Renal pelvis (tissue), 4 donors: ENCODE results near the gene ESRRA. TPM values are rescaled to one million over a fixed set of nuclear protein-coding genes. Genes with fewer than 3 reads are reported as not detected.

Source experiments
- DNase-seq: peaks from one replicate; pipeline ENCODE4 v3.0.0-alpha.2; 2013
- polyA plus RNA-seq, 3 donors: library from polyadenylated mRNA; unstranded; fragments of 120-200 nt; gene quantifications; one replicate each; pipeline ENCODE4 v1.2.1, GENCODE V29; 2013; ENCODE audit not compliant: insufficient read length in 3 of 3

The ESRRA gene
- polyA plus RNA-seq, 3 donors, result 27.9 to 34.5 (median 30.8) TPM

GRCh38 chr11:64268025-64268892 lies 37.1 kb upstream of the ESRRA start:
- no peak for DNase-seq

- peak; percentile 28 for DNase-seq
Observed at GRCh38 chr11:64268893-64269539, 36.3 kb upstream of the ESRRA start.

- peak; percentile 100 for DNase-seq
Observed at GRCh38 chr11:64269540-64270220, 35.6 kb upstream of the ESRRA start.

DNA sequence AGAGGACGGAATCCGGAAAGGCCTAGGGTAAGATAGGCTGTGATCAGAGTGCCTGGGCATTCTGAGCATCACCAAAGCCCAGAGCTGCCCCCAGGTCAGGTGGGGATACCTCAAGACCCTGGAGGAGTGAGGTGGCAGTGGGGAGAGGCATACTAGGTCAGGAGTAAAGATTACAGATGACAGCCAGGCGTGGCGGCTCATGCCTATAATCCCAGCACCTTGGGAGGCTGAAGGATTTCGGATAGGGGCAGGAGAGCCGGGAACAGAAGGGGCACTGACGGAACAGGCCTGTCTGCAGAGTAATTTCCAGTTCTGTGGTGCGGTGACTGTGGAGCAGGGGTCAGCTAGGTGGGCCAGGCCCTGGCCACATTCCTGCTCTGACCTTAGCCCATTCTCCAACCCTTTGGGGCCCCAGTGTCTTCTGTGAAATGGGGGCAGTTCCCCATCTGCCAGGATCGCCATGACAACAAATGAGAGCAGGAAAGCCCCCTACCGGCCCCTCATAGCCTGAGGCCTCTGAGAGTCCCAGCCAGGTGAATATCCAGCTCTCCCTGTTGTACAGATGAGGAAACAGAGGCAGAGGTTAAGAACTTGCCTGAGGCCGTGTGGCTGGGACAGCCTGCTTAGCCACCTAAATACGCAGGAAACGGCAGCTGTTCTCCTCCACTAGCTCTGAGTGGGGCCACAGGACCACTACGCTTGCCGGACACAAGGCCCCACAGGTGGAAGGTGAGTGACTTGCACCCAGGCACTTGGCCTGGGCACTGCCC lies 30.1 kb upstream of the ESRRA start:
- no peak for DNase-seq

DNA sequence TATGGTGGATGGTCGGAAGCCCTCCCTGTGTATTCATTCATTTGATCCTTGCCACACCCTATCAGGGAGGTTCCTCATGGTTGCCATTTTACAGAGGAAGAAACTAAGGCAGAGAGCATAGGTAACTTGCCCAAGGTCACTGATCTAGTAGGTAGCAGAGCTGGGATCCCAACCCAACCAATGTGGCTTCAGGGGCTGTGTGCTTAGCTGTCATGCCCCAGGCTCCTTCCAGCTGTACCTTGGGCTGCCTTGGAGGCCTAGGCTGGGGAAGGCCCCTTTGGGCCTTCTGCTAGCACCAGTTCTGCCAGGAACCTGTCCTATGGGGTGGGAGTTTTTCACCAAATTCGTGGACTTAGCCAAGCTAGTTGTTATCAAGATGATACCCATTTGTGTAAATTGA lies 29.5 kb upstream of the ESRRA start:
- no peak for DNase-seq

DNA sequence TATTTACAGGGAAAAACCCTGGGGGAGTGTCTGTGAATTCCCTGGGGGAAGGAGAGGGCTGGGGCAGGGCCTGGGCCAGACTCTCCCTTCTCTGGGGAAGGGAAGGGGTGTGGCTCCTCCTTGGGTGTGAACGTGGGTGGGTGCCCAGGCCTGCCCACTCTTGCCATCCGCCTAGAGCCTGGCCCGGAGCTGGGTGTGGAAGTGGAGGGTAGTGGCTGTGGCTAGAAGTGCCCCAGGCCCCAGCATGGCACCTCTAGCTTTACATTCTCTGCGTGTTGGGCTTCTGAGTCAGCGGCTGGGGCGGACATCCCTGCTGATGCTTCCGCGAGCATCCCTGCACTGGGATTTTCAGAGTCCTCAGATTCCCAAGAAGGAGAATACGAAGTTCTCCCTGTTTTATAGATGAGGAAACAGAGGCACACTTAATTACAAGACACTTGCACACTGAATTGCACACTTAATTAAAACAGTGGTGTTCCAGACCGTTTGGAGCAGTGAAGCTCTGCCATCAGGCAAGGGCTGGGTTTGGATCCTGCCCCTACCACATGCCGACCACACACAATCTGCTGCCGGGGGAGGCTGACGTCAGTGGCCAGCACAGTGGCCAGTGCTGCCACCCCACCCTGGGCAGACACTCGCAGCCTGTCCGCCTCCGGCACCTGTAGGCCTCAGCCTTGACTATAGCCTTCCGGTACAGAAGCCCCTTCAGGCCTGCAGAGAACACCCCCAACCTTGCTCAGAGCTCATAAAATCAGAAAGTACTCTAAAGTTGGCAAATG lies 28.5 kb upstream of the ESRRA start:
- DNase-seq, result no peak

GRCh38 chr11:64278576-64279190 lies 26.6 kb upstream of the ESRRA start:
- no peak for DNase-seq

DNA sequence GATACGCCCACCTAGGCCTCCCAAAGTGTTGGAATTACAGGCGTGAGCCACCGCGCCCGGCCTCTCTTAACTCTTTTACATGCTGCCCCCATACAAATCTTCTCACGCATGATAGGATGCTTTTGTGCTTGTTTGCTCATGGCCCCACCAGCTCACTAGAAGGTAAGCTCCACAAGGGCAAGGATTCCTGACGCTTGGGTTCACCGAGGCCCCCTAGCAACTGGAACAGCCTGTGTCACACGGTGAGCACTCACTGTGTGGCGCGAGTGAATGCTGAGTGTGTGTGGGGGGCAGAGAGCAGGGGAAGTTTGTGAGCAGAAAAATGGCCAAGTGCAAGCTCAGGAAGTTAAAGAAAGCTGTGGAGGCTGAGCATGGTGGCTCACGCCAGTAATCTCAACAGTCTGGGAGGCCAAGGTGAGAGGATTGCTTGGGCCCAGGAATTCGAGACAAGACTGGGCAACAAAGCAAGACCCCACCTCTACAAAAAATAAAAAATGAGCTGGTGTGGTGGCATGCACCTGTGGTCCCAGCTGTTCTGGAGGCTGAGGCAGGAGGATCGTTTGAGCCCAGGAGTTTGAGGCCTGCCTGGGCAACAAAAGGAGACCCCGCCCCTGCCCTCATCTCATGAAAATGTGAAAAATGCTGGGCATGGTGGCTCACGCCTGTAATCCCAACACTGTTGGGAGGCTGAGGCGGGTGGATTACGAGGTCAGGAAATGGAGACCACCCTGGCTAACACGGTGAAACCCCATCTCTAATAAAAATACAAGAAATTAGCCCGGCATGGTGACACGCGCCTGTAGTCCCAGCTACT lies 23.2 kb upstream of the ESRRA start:
- DNase-seq, result no peak

GRCh38 chr11:64283092-64283491 lies 22.2 kb upstream of the ESRRA start:
- DNase-seq, result no peak

GRCh38 chr11:64284048-64284961 lies 21.0 kb upstream of the ESRRA start, which contains the start of gene BAD:
Gene BAD, minus strand, starts transcription at chr11:64284665. Its CDS starts 297 bp downstream, at chr11:64284368.
- DNase-seq, result peak; percentile 94

- DNase-seq, result peak; percentile 80
Observed at GRCh38 chr11:64284962-64285884, 20.1 kb upstream of the ESRRA start, which contains the start of gene GPR137. Gene GPR137, plus strand, starts transcription at chr11:64285848. Its CDS starts 677 bp downstream, at chr11:64286525.

DNA sequence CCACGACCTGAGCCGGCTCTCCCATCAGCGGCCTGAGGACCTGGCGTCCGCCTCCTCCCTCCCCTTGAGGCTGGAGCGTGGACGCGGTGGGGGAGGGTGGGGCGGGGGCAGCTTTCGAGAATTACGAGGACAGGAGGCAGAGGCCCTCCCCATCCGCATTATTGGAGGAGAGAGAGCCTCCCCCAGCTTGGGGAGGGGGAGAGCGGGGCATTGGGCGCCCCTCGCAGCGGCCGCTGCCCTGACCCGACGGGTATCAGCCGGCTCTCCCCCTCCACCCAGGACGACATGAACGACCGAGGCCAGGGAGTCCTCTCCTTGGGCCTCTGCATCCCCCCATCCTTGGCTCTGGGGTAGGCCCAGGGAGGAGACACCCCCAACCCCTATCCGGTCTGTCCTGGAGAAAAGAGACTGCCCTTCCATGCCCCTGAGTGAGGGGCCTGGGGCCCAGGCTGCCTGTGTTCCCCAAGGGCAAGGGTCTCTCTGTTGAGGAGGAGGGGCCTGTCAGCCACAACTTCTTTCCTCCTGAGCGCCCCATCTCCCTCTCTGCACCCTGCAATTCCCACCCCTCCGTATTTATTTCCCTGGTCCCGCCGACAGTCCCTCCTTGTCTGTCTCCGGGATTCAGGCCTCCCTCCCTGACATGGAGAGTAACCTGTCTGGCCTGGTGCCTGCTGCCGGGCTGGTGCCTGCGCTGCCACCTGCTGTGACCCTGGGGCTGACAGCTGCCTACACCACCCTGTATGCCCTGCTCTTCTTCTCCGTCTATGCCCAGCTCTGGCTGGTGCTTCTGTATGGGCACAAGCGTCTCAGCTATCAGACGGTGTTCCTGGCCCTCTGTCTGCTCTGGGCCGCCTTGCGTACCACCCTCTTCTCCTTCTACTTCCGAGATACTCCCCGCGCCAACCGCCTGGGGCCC lies 19.2 kb upstream of the ESRRA start:
- DNase-seq, result no peak

- no peak for DNase-seq
Observed at GRCh38 chr11:64286801-64287159, 18.5 kb upstream of the ESRRA start.

DNA sequence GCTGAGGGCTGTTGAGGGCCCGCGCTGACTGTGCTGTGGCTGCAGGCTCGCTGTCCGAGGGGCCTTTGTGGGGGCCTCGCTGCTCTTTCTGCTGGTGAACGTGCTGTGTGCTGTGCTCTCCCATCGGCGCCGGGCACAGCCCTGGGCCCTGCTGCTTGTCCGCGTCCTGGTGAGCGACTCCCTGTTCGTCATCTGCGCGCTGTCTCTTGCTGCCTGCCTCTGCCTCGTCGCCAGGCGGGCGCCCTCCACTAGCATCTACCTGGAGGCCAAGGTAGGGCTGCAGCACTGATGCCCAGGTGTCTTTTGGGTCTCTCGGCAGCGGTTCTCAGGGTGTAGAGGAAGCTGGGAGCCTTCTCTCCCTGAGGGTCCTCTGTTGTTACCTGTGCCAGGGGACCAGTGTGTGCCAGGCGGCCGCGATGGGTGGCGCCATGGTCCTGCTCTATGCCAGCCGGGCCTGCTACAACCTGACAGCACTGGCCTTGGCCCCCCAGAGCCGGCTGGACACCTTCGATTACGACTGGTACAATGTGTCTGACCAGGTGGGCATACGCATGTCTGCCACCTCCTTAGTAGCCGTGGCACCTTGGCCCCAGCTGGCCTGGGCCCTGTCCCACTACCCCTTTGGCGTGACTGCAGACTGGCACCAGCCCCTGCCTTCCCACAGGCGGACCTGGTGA lies 17.5 kb upstream of the ESRRA start:
- no peak for DNase-seq

GRCh38 chr11:64288353-64288750 lies 17.0 kb upstream of the ESRRA start:
- DNase-seq, result no peak
